HepG2 (cell line): ENCODE results near the gene SMIM24.

Experiments
- CEBPG ChIP-seq: IDR thresholded peaks from 2 replicates; pipeline ENCODE4 v1.6.1; 2016
- MAFK ChIP-seq, 2 experiments: IDR thresholded peaks in 1 of 2; conservative IDR thresholded peaks in 1 of 2; 2 replicates each; pipeline ENCODE4 v1.6.1; 2011; ENCODE audit warnings: improper control_type of control experiment in 2 of 2, low read length in 2 of 2
- NFYB ChIP-seq: sonication (generic); formaldehyde crosslinking; IDR thresholded peaks from 2 replicates; pipeline ENCODE4 v1.4.0; 2020; ENCODE audit warnings: missing genetic modification reagents
- RAD21 ChIP-seq: fragments of 450-650 bp; formaldehyde crosslinking; IDR thresholded peaks from 2 replicates; pipeline ENCODE4 v1.5.0; 2020; ENCODE audit warnings: mild to moderate bottlenecking
- SUZ12 ChIP-seq: fragments of 150-350 bp; IDR thresholded peaks from 2 replicates; pipeline ENCODE4 v1.6.1; 2014; ENCODE audit warnings: low read depth, low read length
- ZBTB33 ChIP-seq: sonication (generic); formaldehyde crosslinking; IDR thresholded peaks from 2 replicates; pipeline ENCODE4 v1.4.0; 2020; ENCODE audit warnings: missing genetic modification reagents
- ZBTB34 ChIP-seq: sonication (generic); formaldehyde crosslinking; IDR thresholded peaks from 2 replicates; pipeline ENCODE4 v1.8.0; 2022; ENCODE audit warnings: mild to moderate bottlenecking, missing genetic modification reagents
- ZNF75D ChIP-seq: sonication (generic); formaldehyde crosslinking; IDR thresholded peaks from 2 replicates; pipeline ENCODE4 v1.8.1; 2023; ENCODE audit warnings: missing genetic modification reagents, mild to moderate bottlenecking, borderline replicate concordance
- ZNF788 ChIP-seq: sonication (generic); formaldehyde crosslinking; IDR thresholded peaks from 2 replicates; pipeline ENCODE4 v1.5.0; 2020; ENCODE audit warnings: mild to moderate bottlenecking, missing genetic modification reagents, borderline replicate concordance

GRCh38 chr19:3521104-3521445, 40.8 kb upstream of the SMIM24 start:
- no peak for TF ChIP-seq SUZ12
- no peak for TF ChIP-seq CEBPG (CRISPR knock-in tag)
- TF ChIP-seq NFYB: no peak
- no peak for TF ChIP-seq MAFK (conservative IDR thresholded peaks at IDR 0.05 in 1 of 2, IDR thresholded peaks at IDR 0.05 in 1 of 2; ENCODE audit: low read length in 2 of 2)
- TF ChIP-seq ZBTB33: no peak
- no peak for TF ChIP-seq RAD21 (CRISPR knock-in tag)
- TF ChIP-seq ZNF788 (CRISPR knock-in tag): no peak
- no peak for TF ChIP-seq ZNF75D (CRISPR knock-in tag)
- TF ChIP-seq ZBTB34 (CRISPR knock-in tag): no peak
